MM.1S (cell line): ENCODE data around the gene IQUB.
"Not testable (repeated sequence)": the region's sequence is repeated elsewhere in the genome, so short reads cannot be mapped to it uniquely, and the experiment has no call there.

Experiments
- DNase-seq: peaks from one replicate; pipeline ENCODE4 v3.0.0-alpha.2; 2015
- H2AFZ ChIP-seq: fragments of 300-600 bp; sonication (generic); 2 replicates; pipeline ENCODE4 v1.6.0; 2016; ENCODE audit warnings: antibody characterized with exemption, low read length
- H3F3A ChIP-seq: fragments of 300-600 bp; sonication (generic); 2 replicates; pipeline ENCODE4 v1.6.1; 2016; ENCODE audit warnings: mild to moderate bottlenecking, antibody characterized with exemption, low read length, moderate library complexity, mixed read lengths; ENCODE audit not compliant: insufficient read depth
- H3K27ac ChIP-seq: fragments of 300-600 bp; sonication (generic); 2 replicates; pipeline ENCODE4 v1.5.1; 2016; ENCODE audit warnings: mild to moderate bottlenecking, low read length
- H3K27me3 ChIP-seq: fragments of 300-600 bp; sonication (generic); replicated peaks from 2 replicates; pipeline ENCODE4 v1.6.0; 2016; ENCODE audit warnings: low read length; ENCODE audit not compliant: insufficient read depth
- H3K36me3 ChIP-seq: fragments of 300-600 bp; sonication (generic); replicated peaks from 2 replicates; pipeline ENCODE4 v1.6.1; 2016; ENCODE audit warnings: mild to moderate bottlenecking, low read length, mixed read lengths; ENCODE audit not compliant: insufficient read depth
- H3K4me1 ChIP-seq: fragments of 300-600 bp; sonication (generic); 2 replicates; pipeline ENCODE4 v1.6.1; 2016; ENCODE audit warnings: low read length, mixed read lengths
- H3K4me2 ChIP-seq: fragments of 300-600 bp; sonication (generic); 2 replicates; pipeline ENCODE4 v1.6.0; 2016; ENCODE audit warnings: low read depth, low read length
- H3K4me3 ChIP-seq: fragments of 300-600 bp; sonication (generic); 2 replicates; pipeline ENCODE4 v1.5.1; 2016; ENCODE audit warnings: low read length, mixed read lengths
- H3K79me2 ChIP-seq: fragments of 300-600 bp; sonication (generic); 2 replicates; pipeline ENCODE4 v1.6.1; 2016; ENCODE audit warnings: mixed run types, low read length, mixed read lengths
- H3K9ac ChIP-seq: fragments of 300-600 bp; sonication (generic); 2 replicates; pipeline ENCODE4 v1.6.1; 2016; ENCODE audit warnings: low read length, mixed read lengths
- H3K9me2 ChIP-seq: fragments of 300-600 bp; sonication (generic); replicated peaks from 2 replicates; pipeline ENCODE4 v1.6.1; 2016; ENCODE audit warnings: mild to moderate bottlenecking, low read length, mixed read lengths; ENCODE audit not compliant: insufficient read depth
- H3K9me3 ChIP-seq: fragments of 300-600 bp; sonication (generic); replicated peaks from 2 replicates; pipeline ENCODE4 v1.6.1; 2016; ENCODE audit warnings: mild to moderate bottlenecking, low read length, mixed read lengths; ENCODE audit not compliant: insufficient read depth
- H4K20me1 ChIP-seq: fragments of 300-600 bp; sonication (generic); 2 replicates; pipeline ENCODE4 v1.6.1; 2016; ENCODE audit warnings: mild to moderate bottlenecking, low read length, moderate library complexity, mixed read lengths; ENCODE audit not compliant: insufficient read depth
- CTCF ChIP-seq: fragments of 300-600 bp; sonication (generic); IDR thresholded peaks from 2 replicates; pipeline ENCODE4 v1.5.1; 2016; ENCODE audit warnings: antibody characterized with exemption, low read length, mixed read lengths
- EZH2 ChIP-seq: fragments of 300-600 bp; sonication (generic); optimal IDR thresholded peaks from 2 replicates; pipeline ENCODE3; 2017; ENCODE audit warnings: low read depth, mild to moderate bottlenecking, antibody characterized with exemption, low read length, mixed read lengths
- EZH2phosphoT487 ChIP-seq: fragments of 300-600 bp; sonication (generic); IDR thresholded peaks from 2 replicates; pipeline ENCODE4 v1.6.1; 2018; ENCODE audit warnings: antibody characterized with exemption, low read length

The IQUB gene

GRCh38 chr7:123528265-123528664 lies 6.1 kb downstream of the IQUB start:
- Histone ChIP-seq H2AFZ (no peak overlapping the region), H3K27me3 (peaks cover 12% of the 10 kb centered on the region), H3K27ac (no peak overlapping the region), H3K9me2 (no peaks in the 10 kb centered on the region), H3F3A (peaks cover 2% of the 10 kb centered on the region; the same call in 1 of the 2 replicates), H3K9ac (no peak overlapping the region), H3K4me3 (no peak overlapping the region), H4K20me1 (no peaks in the 10 kb centered on the region), H3K79me2 (no peaks in the 10 kb centered on the region), H3K9me3 (no peaks in the 10 kb centered on the region), H3K36me3 (no peaks in the 10 kb centered on the region), H3K4me2 (no peak overlapping the region), H3K4me1 (no peaks in the 10 kb centered on the region)
- no peak for DNase-seq
- TF ChIP-seq EZH2 (no peak), CTCF (no peak)

GRCh38 chr7:123527712-123528225 lies 6.6 kb downstream of the IQUB start:
- not testable (repeated sequence) for H3K9ac ChIP-seq, H3K4me2 ChIP-seq, H3K4me1 ChIP-seq, H3K9me2 ChIP-seq, H3K27me3 ChIP-seq, H3F3A ChIP-seq, H3K9me3 ChIP-seq, H3K4me3 ChIP-seq, H2AFZ ChIP-seq, H3K79me2 ChIP-seq, H3K27ac ChIP-seq, DNase-seq, H4K20me1 ChIP-seq, H3K36me3 ChIP-seq

- not testable (repeated sequence) for H3K4me3 ChIP-seq, H4K20me1 ChIP-seq, H3K79me2 ChIP-seq, H3K9me3 ChIP-seq, H3K4me2 ChIP-seq, H2AFZ ChIP-seq, DNase-seq, H3K9ac ChIP-seq, H3K36me3 ChIP-seq, H3K27me3 ChIP-seq, H3F3A ChIP-seq, H3K27ac ChIP-seq, H3K9me2 ChIP-seq, H3K4me1 ChIP-seq
Measured at GRCh38 chr7:123526533-123526932, 7.9 kb downstream of the IQUB start.

DNA sequence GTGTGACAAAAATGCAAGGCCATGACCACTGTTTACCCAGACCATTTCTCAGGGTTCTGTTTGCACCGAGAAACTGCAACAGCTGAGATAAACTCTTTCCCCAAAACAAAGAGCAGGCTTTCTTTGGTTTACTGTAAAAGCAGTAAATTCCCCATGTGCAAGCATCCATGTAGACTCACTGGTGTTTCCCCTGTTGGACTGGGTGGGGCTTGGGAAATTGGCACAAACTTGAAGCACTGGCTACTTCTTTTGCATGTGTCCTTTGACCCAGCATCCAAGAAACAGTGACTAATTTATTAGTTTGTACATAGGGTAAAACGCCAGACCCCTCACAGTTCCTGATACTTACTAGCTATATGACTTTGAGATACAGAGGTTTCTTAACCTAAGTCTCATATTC lies 12.3 kb downstream of the IQUB start:
- Histone ChIP-seq H3K79me2 (no peaks in the 10 kb centered on the region), H3F3A (no peaks in the 10 kb centered on the region), H3K4me2 (no peak overlapping the region), H2AFZ (no peak overlapping the region), H4K20me1 (no peaks in the 10 kb centered on the region), H3K27ac (no peak overlapping the region), H3K9me2 (no peaks in the 10 kb centered on the region), H3K4me3 (no peak overlapping the region), H3K36me3 (no peaks in the 10 kb centered on the region), H3K9ac (no peak overlapping the region), H3K4me1 (no peaks in the 10 kb centered on the region), H3K9me3 (no peaks in the 10 kb centered on the region), H3K27me3 (no peaks in the 10 kb centered on the region)
- TF ChIP-seq CTCF = no peak
- TF ChIP-seq EZH2 = no peak
- TF ChIP-seq EZH2phosphoT487 = no peak
- DNase-seq = no peak
